Muscle of leg (tissue), 11 donors: ENCODE data around the gene TBC1D8B. TPM values are rescaled to one million over a fixed set of nuclear protein-coding genes. Genes with fewer than 3 reads are reported as not detected.
"Not testable (repeated sequence)": the region's sequence is repeated elsewhere in the genome, so short reads cannot be mapped to it uniquely, and the experiment has no call there.

ENCODE experiments used
- DNase-seq: peaks from one replicate; pipeline ENCODE4 v3.0.0; 2013
- H3K27ac ChIP-seq: one replicate; pipeline ENCODE4 v1.5.1; 2013; ENCODE audit warnings: mild to moderate bottlenecking, low read length, control low read depth
- H3K27me3 ChIP-seq: one replicate; pipeline ENCODE4 v1.6.1; 2013; ENCODE audit warnings: low read length; ENCODE audit not compliant: control insufficient read depth, insufficient read depth
- H3K36me3 ChIP-seq: one replicate; pipeline ENCODE4 v1.6.1; 2013; ENCODE audit warnings: low read length; ENCODE audit not compliant: control insufficient read depth, insufficient read depth
- H3K4me1 ChIP-seq: one replicate; pipeline ENCODE4 v1.6.1; 2013; ENCODE audit warnings: low read length; ENCODE audit not compliant: control insufficient read depth, insufficient read depth
- H3K4me3 ChIP-seq: one replicate; pipeline ENCODE4 v1.5.1; 2013; ENCODE audit warnings: low read length, control low read depth
- H3K9me3 ChIP-seq: replicated peaks from 2 replicates; pipeline ENCODE4 v1.6.1; 2013; ENCODE audit warnings: low read depth, low read length; ENCODE audit not compliant: control insufficient read depth
- WGBS: methylation state at CpG from one replicate; pipeline ENCODE4 v1.1.5; 2013; ENCODE audit warnings: missing lambda C conversion rate; ENCODE audit not compliant: insufficient coverage; 5-methylcytosine and 5-hydroxymethylcytosine counted together
- polyA plus RNA-seq, 8 donors: library from polyadenylated mRNA; unstranded; fragments of 120-200 nt; gene quantifications; one replicate each; pipeline versions ENCODE4 v1.2.1 to v1.2.3, GENCODE V29; 2013; ENCODE audit warnings: inconsistent platforms in 1 of 8, low replicate concordance in 1 of 8; ENCODE audit not compliant: insufficient read length in 8 of 8, insufficient read depth in 1 of 8
- total RNA-seq: library from RNA; stranded (reverse); fragments of 120-200 nt; gene quantifications from one replicate; pipeline ENCODE4 v1.2.4, GENCODE V29; 2013

The TBC1D8B gene
- total and polyA plus RNA-seq, 9 donors = 3.5 to 7.3 (median 5.2) TPM

DNA sequence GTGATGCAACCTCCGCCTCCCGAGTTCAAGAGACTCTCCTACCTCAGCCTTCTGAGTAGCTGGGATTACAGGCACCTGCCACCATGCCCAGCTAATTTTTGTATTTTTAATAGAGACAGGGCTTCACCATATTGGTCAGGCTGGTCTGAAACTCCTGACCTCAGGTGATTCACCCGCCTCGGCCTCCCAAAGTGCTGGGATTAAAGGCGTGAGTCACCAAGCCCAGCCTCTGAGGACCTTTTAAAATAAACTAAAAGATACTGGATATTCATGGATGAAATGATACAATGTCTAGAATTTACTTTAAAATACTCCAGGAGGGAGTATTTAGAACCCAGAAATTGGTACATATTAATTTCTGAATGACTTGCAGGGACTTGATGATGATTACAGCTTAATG lies 10.5 kb downstream of the TBC1D8B start:
- 90% methylated on average over 2 of the region's 5 CpGs for WGBS
- H3K4me3 ChIP-seq, H3K27me3 ChIP-seq, H3K36me3 ChIP-seq, H3K9me3 ChIP-seq, H3K27ac ChIP-seq, H3K4me1 ChIP-seq, DNase-seq: not testable (repeated sequence)

DNA sequence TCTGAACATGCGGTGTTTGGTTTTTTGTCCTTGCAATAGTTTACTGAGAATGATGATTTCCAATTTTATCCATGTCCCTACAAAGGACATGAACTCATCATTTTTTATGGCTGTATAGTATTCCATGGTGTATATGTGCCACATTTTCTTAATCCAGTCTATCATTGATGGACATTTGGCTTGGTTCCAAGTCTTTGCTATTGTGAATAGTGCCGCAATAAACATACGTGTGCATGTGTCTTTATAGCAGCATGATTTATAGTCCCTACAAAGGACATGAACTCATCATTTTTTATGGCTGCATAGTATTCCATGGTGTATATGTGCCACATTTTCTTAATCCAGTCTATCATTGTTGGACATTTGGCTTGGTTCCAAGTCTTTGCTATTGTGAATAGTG lies 11.6 kb downstream of the TBC1D8B start:
- not testable (repeated sequence) for DNase-seq, H3K4me1 ChIP-seq, H3K36me3 ChIP-seq, H3K27ac ChIP-seq, H3K9me3 ChIP-seq, H3K27me3 ChIP-seq, H3K4me3 ChIP-seq
- WGBS = no CpG with 5 or more reads among the region's 3 CpGs

DNA sequence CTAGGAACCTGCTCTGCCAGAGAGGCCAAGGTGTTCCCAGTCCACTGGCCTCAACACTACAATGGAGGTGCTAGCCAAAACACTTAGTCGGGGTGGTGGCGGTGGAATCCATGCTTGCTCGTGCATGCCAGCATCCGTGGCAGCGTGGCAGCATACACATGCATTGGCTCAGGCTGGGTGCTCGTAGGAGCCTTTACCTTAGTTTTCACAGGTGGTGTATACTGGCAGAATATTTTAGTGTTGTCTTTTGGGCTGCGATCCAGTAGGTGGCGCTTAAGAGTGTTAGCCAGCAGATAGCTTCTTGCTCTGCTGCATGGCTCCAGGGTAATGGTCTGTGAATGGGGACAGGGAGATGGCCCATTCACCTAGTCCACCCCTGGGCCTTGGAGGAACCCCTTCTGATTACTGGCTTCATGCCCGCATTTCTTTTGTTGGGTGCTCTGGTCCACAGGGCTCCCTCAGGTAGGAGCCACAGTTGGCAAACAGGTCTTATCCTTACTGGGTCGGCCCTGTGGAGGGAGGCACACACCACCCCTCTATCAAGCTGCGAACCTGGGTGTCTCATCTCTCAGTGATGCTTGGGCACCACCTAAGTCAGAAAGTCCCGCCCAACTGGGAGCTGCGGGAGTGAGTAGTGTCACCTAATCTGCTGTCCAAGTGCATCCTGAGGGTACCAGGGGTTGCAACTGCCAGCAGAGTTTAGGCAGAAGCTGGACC lies 60.7 kb downstream of the TBC1D8B start:
- H3K27me3 ChIP-seq = peaks cover 3% of the 10 kb centered on the region
- no peaks in the 10 kb centered on the region for H3K4me1 ChIP-seq
- H3K9me3 ChIP-seq = peaks cover 7% of the 10 kb centered on the region
- H3K27ac ChIP-seq = no peak overlapping the region
- 47% methylated on average over 12 of the region's 13 CpGs for WGBS
- H3K36me3 ChIP-seq = no peaks in the 10 kb centered on the region
- DNase-seq = no peak
- H3K4me3 ChIP-seq = no peak overlapping the region

DNA sequence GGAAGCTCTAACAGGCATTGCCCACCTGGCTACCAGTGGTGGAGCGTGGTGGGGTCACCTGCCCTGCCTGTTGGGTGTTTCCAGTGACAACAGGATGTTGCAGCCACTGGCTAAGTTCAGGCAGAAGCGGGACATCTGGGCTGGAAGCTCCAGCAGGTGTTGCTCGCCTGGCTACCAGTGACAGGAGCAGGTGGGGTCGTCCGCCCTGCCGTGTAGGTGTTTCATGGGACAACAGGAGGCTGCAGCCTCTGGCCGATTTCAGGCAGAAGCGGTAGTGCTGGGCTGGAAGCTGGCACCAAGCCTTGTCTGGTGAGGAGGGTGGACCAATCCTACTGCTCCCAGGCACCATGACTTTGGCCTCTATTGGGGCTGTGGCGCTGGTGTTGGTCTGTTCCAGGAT lies 61.2 kb downstream of the TBC1D8B start:
- Histone ChIP-seq H3K27me3 (peaks cover 3% of the 10 kb centered on the region), H3K9me3 (peaks cover 5% of the 10 kb centered on the region), H3K27ac (no peak overlapping the region), H3K4me3 (no peak overlapping the region), H3K36me3 (no peaks in the 10 kb centered on the region), H3K4me1 (no peaks in the 10 kb centered on the region)
- WGBS = 82% methylated on average over 6 of the region's 9 CpGs
- no peak for DNase-seq

DNA sequence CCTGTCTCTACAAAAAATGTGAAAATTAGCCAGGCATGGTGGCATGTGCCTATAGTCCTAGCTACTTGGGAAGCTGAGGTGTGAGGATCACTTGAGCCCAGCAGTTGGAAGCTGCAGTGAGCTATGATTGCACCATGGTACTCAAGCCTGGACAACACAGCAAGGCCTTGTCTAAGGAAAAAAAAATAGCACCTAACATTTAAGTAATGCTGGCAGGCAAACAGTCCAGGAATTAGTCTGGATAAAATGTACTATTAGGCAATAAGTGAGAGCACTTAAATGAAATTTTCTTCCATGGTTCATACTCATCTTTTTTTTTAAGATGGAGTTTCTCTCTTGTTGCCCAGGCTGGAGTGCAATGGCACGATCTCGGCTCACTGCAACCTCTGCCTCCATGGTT lies 70.3 kb downstream of the TBC1D8B start:
- H3K36me3 ChIP-seq, H3K27ac ChIP-seq, H3K9me3 ChIP-seq, DNase-seq, H3K4me1 ChIP-seq, H3K4me3 ChIP-seq, H3K27me3 ChIP-seq: not testable (repeated sequence)
- 100% methylated on average over 2 of the region's 2 CpGs for WGBS

DNA sequence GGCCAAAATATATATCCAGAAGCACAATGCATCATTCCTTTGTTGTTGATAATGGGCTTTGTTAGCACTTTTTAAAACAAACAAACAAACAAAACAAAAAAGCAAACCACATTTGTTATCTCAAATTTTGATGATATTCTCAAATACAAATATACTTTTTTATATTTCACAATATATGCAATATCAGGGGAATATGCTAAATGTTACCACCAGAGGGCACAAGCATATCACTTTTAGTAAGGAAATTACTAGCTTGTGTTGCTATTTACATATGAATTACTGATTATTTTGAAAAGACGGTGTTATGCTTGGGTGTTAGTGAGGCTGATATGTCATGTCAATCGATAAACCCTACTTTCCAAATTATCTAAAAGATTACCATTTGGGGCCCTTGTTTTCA lies 71.6 kb downstream of the TBC1D8B start:
- no peak overlapping the region for H3K4me3 ChIP-seq
- no peak for DNase-seq
- no peaks in the 10 kb centered on the region for H3K36me3 ChIP-seq
- no CpG with 5 or more reads among the region's 2 CpGs for WGBS
- H3K27ac ChIP-seq = no peak overlapping the region
- no peaks in the 10 kb centered on the region for H3K9me3 ChIP-seq
- H3K27me3 ChIP-seq = peaks cover 6% of the 10 kb centered on the region
- H3K4me1 ChIP-seq = no peaks in the 10 kb centered on the region

DNA sequence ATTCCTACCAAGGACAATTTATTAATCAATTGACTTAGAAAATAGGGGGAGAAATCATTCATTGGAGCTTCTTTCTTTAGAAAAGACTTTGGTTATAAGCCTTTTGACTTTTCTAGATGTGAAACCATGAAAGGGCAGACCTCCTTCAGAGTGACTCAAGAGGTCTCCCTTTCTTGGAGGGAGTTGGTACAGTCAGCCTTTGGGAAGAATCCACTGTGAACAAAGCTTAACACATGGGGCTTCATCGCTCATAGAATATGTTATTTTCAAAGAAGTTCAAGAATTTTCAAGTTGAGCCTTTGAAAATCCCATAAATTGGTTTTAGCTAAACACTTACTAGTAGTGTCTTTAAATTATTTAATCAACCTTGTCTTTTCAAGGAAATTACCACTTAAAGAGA lies 72.7 kb downstream of the TBC1D8B start:
- WGBS = no CpG with 5 or more reads among the region's 1 CpG
- Histone ChIP-seq H3K27me3 (peaks cover 6% of the 10 kb centered on the region), H3K36me3 (no peaks in the 10 kb centered on the region), H3K9me3 (no peaks in the 10 kb centered on the region), H3K27ac (no peak overlapping the region), H3K4me3 (no peak overlapping the region), H3K4me1 (no peaks in the 10 kb centered on the region)
- no peak for DNase-seq

DNA sequence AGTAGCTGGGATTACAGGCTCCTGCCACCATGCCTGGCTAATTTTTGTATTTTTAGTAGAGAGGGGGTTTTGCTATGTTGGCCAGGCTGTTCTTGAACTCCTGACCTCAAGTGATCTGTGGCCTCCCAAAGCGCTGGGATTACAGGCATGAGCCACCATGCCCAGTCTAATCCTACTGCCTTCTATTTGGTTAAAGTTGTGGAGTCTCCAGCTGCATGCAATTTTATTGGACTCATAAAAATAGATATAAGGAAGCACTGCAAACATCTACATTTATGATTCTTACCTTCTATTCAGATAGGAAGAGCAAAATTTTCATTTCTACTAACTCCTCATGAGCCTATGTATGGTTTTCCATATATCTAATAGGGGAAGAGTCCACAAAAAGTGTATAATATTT lies 87.0 kb downstream of the TBC1D8B start:
- no peaks in the 10 kb centered on the region for H3K9me3 ChIP-seq
- no peak overlapping the region for H3K27ac ChIP-seq
- H3K27me3 ChIP-seq = peaks cover 13% of the 10 kb centered on the region
- H3K4me1 ChIP-seq = no peaks in the 10 kb centered on the region
- DNase-seq = no peak
- H3K4me3 ChIP-seq = no peak overlapping the region
- H3K36me3 ChIP-seq = no peaks in the 10 kb centered on the region
- WGBS = no CpG with 5 or more reads among the region's 1 CpG

DNA sequence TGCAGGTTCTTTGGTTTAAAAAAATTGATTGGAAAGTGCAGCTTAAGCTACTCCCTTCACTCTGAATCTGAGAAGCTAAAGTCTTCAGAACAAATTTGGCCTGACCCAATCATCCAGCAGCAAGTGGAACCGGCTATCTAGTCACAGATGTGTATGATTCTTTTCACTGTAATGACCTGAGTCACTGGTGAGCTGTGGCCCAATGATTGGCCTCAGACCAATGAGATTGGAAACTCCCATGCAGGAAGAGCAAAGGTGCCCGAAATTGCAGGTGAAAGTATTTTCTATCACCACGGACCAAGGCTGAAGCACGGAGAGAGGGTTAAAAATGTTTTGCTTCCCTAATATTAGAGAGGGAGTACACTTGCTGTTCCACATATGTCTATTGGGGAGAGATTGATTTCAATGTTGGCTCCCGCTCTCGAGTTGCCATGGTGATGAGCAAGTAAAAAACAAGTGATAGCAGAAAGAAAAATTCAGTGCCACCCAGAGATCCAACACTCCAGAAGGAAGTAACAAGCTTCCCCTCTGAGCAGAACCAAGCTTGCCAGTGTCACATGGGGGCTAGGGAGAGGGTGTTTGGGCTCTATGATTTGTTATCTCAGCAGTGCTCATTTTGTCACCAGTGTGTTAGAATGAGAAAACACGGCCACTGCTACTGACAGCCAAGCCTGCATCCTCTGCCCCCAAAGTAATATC lies 89.4 kb downstream of the TBC1D8B start:
- H3K4me3 ChIP-seq = no peak overlapping the region
- no peaks in the 10 kb centered on the region for H3K4me1 ChIP-seq
- DNase-seq = no peak
- 35% methylated on average over 3 of the region's 7 CpGs for WGBS
- no peaks in the 10 kb centered on the region for H3K36me3 ChIP-seq
- no peak overlapping the region for H3K27ac ChIP-seq
- no peaks in the 10 kb centered on the region for H3K9me3 ChIP-seq
- H3K27me3 ChIP-seq = peaks cover 15% of the 10 kb centered on the region

DNA sequence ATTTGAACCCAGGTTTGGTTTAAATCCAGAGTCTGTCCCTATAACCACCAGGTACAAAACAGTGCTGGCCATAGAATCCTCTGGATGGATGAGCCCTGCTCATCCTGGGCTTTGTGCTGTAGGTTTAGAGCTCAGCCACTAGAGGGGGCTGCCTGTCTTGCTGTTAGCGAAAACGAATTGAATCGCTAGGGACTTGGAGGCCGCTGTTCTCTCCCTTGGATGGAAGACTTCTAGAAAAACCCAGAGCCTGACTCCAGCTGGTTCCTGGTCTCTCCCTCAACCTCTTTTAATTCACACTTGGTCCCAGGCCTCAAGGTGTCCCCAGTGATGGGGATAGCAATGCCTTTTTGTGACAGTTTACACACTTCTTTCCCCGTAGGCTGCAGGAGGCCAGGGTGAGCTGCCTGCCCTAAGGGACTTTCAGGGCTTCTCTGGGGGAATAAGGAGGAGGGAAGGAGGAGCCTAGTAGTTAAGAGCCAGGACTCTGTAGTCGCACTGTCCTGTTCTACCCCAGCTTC lies 92.0 kb downstream of the TBC1D8B start:
- Histone ChIP-seq H3K27me3 (peaks cover 17% of the 10 kb centered on the region), H3K27ac (no peak overlapping the region), H3K4me1 (no peaks in the 10 kb centered on the region), H3K36me3 (no peaks in the 10 kb centered on the region), H3K4me3 (no peak overlapping the region), H3K9me3 (no peaks in the 10 kb centered on the region)
- DNase-seq = peak; percentile 71
- WGBS = 0% methylated on average over 3 of the region's 6 CpGs
